A673 (cell line): Measurements from ENCODE around the gene GP1BB. TPM values are rescaled to one million over a fixed set of nuclear protein-coding genes. Genes with fewer than 3 reads are reported as not detected.

ENCODE experiments used
- BruUV-seq: library from RNA; stranded (reverse); fragments of 400-500 nt; replicated peaks from 2 replicates; lab custom pipeline; 2021; lab: Mats Ljungman, UMichigan
- CTCF ChIA-PET: fragments of 300-600 bp; sonication (Branson Sonifier 250); formaldehyde crosslinking; loops from one replicate; lab custom pipeline; 2022; ENCODE audit warnings: antibody characterized with exemption; lab: Charles Lee
- POLR2A ChIA-PET: fragments of 300-600 bp; sonication (Branson Sonifier 250); formaldehyde crosslinking; loops from one replicate; lab custom pipeline; 2022; ENCODE audit warnings: antibody characterized with exemption; ENCODE audit not compliant: low non-redundant PET; lab: Charles Lee
- DNase-seq: peaks from one replicate; pipeline ENCODE4 v3.0.0-alpha.2; 2015; ENCODE audit warnings: low spot score
- H3K27ac ChIP-seq: fragments of 200-600 bp; sonication (generic); 2 replicates; pipeline ENCODE4 v1.5.1; 2016; ENCODE audit warnings: mixed run types, low read depth, mild to moderate bottlenecking, mixed read lengths, antibody characterized with exemption, low read length; ENCODE audit not compliant: poor library complexity, severe bottlenecking
- H3K27me3 ChIP-seq: fragments of 200-600 bp; sonication (generic); replicated peaks from 2 replicates; pipeline ENCODE4 v1.6.1; 2017; ENCODE audit warnings: mixed run types, low read depth, mild to moderate bottlenecking, mixed read lengths, antibody characterized with exemption, low read length; ENCODE audit not compliant: insufficient read depth, poor library complexity
- H3K36me3 ChIP-seq: fragments of 200-600 bp; sonication (generic); 2 replicates; pipeline ENCODE4 v1.6.1; 2016; ENCODE audit warnings: mixed run types, mild to moderate bottlenecking, mixed read lengths, antibody characterized with exemption, low read length; ENCODE audit not compliant: insufficient read depth, poor library complexity, severe bottlenecking
- H3K4me1 ChIP-seq: fragments of 200-600 bp; sonication (generic); 2 replicates; pipeline ENCODE4 v1.6.1; 2017; ENCODE audit warnings: mixed run types, mild to moderate bottlenecking, mixed read lengths, antibody characterized with exemption, low read length; ENCODE audit not compliant: insufficient read depth, poor library complexity, severe bottlenecking
- H3K4me3 ChIP-seq: fragments of 200-600 bp; sonication (generic); 2 replicates; pipeline ENCODE4 v1.5.1; 2016; ENCODE audit warnings: low read depth, mixed run types, mild to moderate bottlenecking, mixed read lengths, low read length; ENCODE audit not compliant: poor library complexity, severe bottlenecking
- H3K9me3 ChIP-seq: fragments of 200-600 bp; sonication (generic); 2 replicates; pipeline ENCODE4 v1.6.1; 2016; ENCODE audit warnings: mixed run types, low read depth, mild to moderate bottlenecking, mixed read lengths, antibody characterized with exemption, low read length; ENCODE audit not compliant: poor library complexity, severe bottlenecking
- EZH2 ChIP-seq: fragments of 200-600 bp; sonication (generic); IDR thresholded peaks from 2 replicates; pipeline ENCODE4 v1.6.1; 2017; ENCODE audit warnings: borderline replicate concordance, low read depth, mild to moderate bottlenecking, mixed read lengths, antibody characterized with exemption, low read length; ENCODE audit not compliant: poor library complexity, severe bottlenecking
- intact Hi-C: fragments of 100-400 bp; cut with micrococcal nuclease; formaldehyde crosslinking; loops from one replicate; pipeline ENCODE4 v1.10.0; 2022; ENCODE audit not compliant: unreplicated experiment
- total RNA-seq: library from RNA; stranded (reverse); gene quantifications from 2 replicates; pipeline ENCODE4 v1.2.3, GENCODE V29; 2021
- TF ChIP-seq, protein P1 (sequence below): fragments of 300-800, 200-600 bp; sonication (generic); conservative IDR thresholded peaks from 2 replicates; pipeline ENCODE4 v1.5.1; 2017; ENCODE audit warnings: low read depth, mild to moderate bottlenecking, antibody characterized with exemption, low read length, moderate library complexity, mixed read lengths

Gene GP1BB
- total RNA-seq, 1 experiment from 2014 or later: 12.6 TPM

- Histone ChIP-seq H3K27ac (no peak overlapping the region), H3K27me3 (no peaks in the 10 kb centered on the region), H3K4me3 (no peak overlapping the region), H3K4me1 (no peaks in the 10 kb centered on the region), H3K9me3 (no peaks in the 10 kb centered on the region), H3K36me3 (peaks cover 3% of the 10 kb centered on the region)
- TF ChIP-seq, protein P1, sequence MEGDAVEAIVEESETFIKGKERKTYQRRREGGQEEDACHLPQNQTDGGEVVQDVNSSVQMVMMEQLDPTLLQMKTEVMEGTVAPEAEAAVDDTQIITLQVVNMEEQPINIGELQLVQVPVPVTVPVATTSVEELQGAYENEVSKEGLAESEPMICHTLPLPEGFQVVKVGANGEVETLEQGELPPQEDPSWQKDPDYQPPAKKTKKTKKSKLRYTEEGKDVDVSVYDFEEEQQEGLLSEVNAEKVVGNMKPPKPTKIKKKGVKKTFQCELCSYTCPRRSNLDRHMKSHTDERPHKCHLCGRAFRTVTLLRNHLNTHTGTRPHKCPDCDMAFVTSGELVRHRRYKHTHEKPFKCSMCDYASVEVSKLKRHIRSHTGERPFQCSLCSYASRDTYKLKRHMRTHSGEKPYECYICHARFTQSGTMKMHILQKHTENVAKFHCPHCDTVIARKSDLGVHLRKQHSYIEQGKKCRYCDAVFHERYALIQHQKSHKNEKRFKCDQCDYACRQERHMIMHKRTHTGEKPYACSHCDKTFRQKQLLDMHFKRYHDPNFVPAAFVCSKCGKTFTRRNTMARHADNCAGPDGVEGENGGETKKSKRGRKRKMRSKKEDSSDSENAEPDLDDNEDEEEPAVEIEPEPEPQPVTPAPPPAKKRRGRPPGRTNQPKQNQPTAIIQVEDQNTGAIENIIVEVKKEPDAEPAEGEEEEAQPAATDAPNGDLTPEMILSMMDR: no peak
- no peak for TF ChIP-seq EZH2
- DNase-seq: no peak
- no TSS peak for BruUV-seq
- ChIA-PET CTCF (no interaction called here), POLR2A (no interaction called here)
- intact Hi-C loops: no loop called here
These were observed 4.2 kb downstream of the GP1BB start for GRCh38 chr22:19727310-19728150.

DNA sequence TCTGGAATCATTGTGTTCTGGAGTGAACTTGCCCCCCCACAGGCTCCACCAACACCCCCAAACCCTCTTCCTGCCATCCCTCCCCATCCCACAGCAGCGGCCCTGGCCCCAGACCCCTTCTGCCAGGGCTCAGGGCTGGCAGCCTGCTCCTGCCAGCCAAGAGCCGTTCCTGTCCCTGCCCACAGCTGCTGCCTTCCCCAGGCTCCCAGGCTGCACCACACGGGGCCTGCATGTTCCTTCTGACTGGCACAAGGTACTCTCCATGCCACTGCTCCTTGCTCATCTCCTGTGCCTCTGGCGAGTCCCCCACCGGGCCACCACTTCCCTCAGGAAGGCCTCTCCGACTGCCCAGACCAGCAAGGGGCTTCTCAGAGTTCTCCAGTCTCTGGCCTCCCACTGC, 4.9 kb downstream of the GP1BB start:
- H3K27me3 ChIP-seq: no peaks in the 10 kb centered on the region
- TF ChIP-seq, protein P1: no peak
- TF ChIP-seq EZH2: no peak
- H3K36me3 ChIP-seq: no peaks in the 10 kb centered on the region
- no peak for DNase-seq
- no peaks in the 10 kb centered on the region for H3K9me3 ChIP-seq
- no peak overlapping the region for H3K27ac ChIP-seq
- intact Hi-C loops: no loop called here
- no TSS peak for BruUV-seq
- ChIA-PET CTCF (interaction anchor here (3.8 kb wide), 1 partner anchor 184 kb away, joined by 79 read pairs; no protein-coding TSS in a partner anchor), POLR2A (no interaction called here)
- no peak overlapping the region for H3K4me3 ChIP-seq
- no peaks in the 10 kb centered on the region for H3K4me1 ChIP-seq

GRCh38 chr22:19728836-19729235, 5.5 kb downstream of the GP1BB start:
- ChIA-PET CTCF (interaction anchor here (3.8 kb wide), 1 partner anchor 183 kb away, joined by 79 read pairs; no protein-coding TSS in a partner anchor), POLR2A (no interaction called here)
- no peak overlapping the region for H3K4me3 ChIP-seq
- intact Hi-C loops: no loop called here
- H3K36me3 ChIP-seq: no peaks in the 10 kb centered on the region
- no peaks in the 10 kb centered on the region for H3K4me1 ChIP-seq
- no TSS peak for BruUV-seq
- H3K27ac ChIP-seq: no peak overlapping the region
- no peak for DNase-seq
- H3K9me3 ChIP-seq: no peaks in the 10 kb centered on the region
- no peaks in the 10 kb centered on the region for H3K27me3 ChIP-seq
- no peak for TF ChIP-seq EZH2
- TF ChIP-seq, protein P1: no peak
